ENCODE measurements around the gene KRT10. TPM values are rescaled to one million over a fixed set of nuclear protein-coding genes. Genes with fewer than 3 reads are reported as not detected.

Gene KRT10
- total RNA-seq, 1 experiment from 2014 or later: 49.4 TPM

GRCh38 chr17:40775945-40776344 is 46.5 kb downstream of the KRT10 start:
- Histone ChIP-seq H3K4me3 (no peak overlapping the region), H3K4me1 (replicated peaks; ENCODE audit: insufficient read depth) (no peaks in the 10 kb centered on the region), H3K27me3 (ENCODE audit: insufficient read depth, low read depth) (no peaks in the 10 kb centered on the region), H2AFZ (no peak overlapping the region), H3K9me2 (ENCODE audit: insufficient read depth) (no peaks in the 10 kb centered on the region), H3K4me2 (no peak overlapping the region), H3K36me3 (ENCODE audit: low read depth) (no peaks in the 10 kb centered on the region), H4K20me1 (ENCODE audit: insufficient read depth) (no peaks in the 10 kb centered on the region), H3F3A (ENCODE audit: insufficient read depth, low read depth) (no peaks in the 10 kb centered on the region), H3K27ac (no peak overlapping the region), H3K9me3 (ENCODE audit: insufficient read depth, low read depth) (no peaks in the 10 kb centered on the region), H3K79me2 (ENCODE audit: low read depth) (no peaks in the 10 kb centered on the region)
- intact Hi-C loops (cut with micrococcal nuclease; ENCODE audit: unreplicated experiment): loop anchor here (5.0 kb wide), 1 partner anchor 139 kb away; no protein-coding TSS in a partner anchor
- DNase-seq: no peak
- CTCF ChIA-PET: no interaction called here
- POLR2A ChIA-PET (ENCODE audit: unreplicated experiment): no interaction called here
- TF ChIP-seq EZH2 (IDR thresholded peaks at IDR 0.05; ENCODE audit: low read depth) (no peak), CTCF (conservative IDR thresholded peaks at IDR 0.05) (no peak)
- no TSS peak for BruUV-seq (replicated peaks)

GRCh38 chr17:40772101-40772500 is 50.3 kb downstream of the KRT10 start, which contains the start of gene KRT26:
TSS of gene KRT26 (minus strand) at chr17:40772201. CDS start at chr17:40772113, 88 bp downstream.
- intact Hi-C loops (cut with micrococcal nuclease; ENCODE audit: unreplicated experiment): no loop called here

More at GRCh38 chr17:40772101-40772500, 50.3 kb downstream of the KRT10 start, which contains the start of gene KRT26:
- no peak for DNase-seq
- no peaks in the 10 kb centered on the region for H3K27me3 ChIP-seq (ENCODE audit: insufficient read depth, low read depth)
- H2AFZ ChIP-seq: no peak within 1 kb of the TSS
- no TSS peak for BruUV-seq (replicated peaks)
- H3K27ac ChIP-seq: no peak within 1 kb of the TSS
- no peaks in the 10 kb centered on the region for H3K9me3 ChIP-seq (ENCODE audit: insufficient read depth, low read depth)
- ChIA-PET POLR2A (ENCODE audit: unreplicated experiment) (no interaction called here), CTCF (interaction anchor here (0.7 kb wide), 1 partner anchor 152 kb away, joined by 11 read pairs; no protein-coding TSS in a partner anchor)
- no peaks in the 10 kb centered on the region for H3K79me2 ChIP-seq (ENCODE audit: low read depth)
- H3K9me2 ChIP-seq (ENCODE audit: insufficient read depth): no peaks in the 10 kb centered on the region
- no peaks in the 10 kb centered on the region for H3K4me1 ChIP-seq (replicated peaks; ENCODE audit: insufficient read depth)
- no peak within 1 kb of the TSS for H3K4me3 ChIP-seq
- H3K36me3 ChIP-seq (ENCODE audit: low read depth): no peaks in the 10 kb centered on the region
- H3F3A ChIP-seq (ENCODE audit: insufficient read depth, low read depth): no peaks in the 10 kb centered on the region
- TF ChIP-seq EZH2 (IDR thresholded peaks at IDR 0.05; ENCODE audit: low read depth) (no peak), CTCF (conservative IDR thresholded peaks at IDR 0.05) (no peak)
- H3K4me2 ChIP-seq: no peak within 1 kb of the TSS
- no peaks in the 10 kb centered on the region for H4K20me1 ChIP-seq (ENCODE audit: insufficient read depth)

Other genes with a start within 250 kb of the KRT10 start
- 75.0 and 90.8 TPM in 2 replicates for gene SMARCE1, start 174.8 kb downstream of the KRT10 start, total RNA-seq (2021)
- not detected in 2 replicates for gene KRT222, start 157.4 kb downstream of the KRT10 start, total RNA-seq (2021)
- gene KRT24, start 118.9 kb downstream of the KRT10 start, total RNA-seq (2021): not detected in 2 replicates
- gene KRT25, start 67.3 kb downstream of the KRT10 start, total RNA-seq (2021): not detected in 2 replicates
- not detected in 2 replicates for gene KRT26, start 50.4 kb downstream of the KRT10 start, total RNA-seq (2021)
- gene KRT27, start 40.1 kb downstream of the KRT10 start, total RNA-seq (2021): not detected in 2 replicates
- not detected in 2 replicates for gene KRT28, start 22.7 kb downstream of the KRT10 start, total RNA-seq (2021)
- gene KRT12, start 44.6 kb upstream of the KRT10 start, total RNA-seq (2021): not detected in 2 replicates
- not detected in 2 replicates for gene KRT20, start 62.6 kb upstream of the KRT10 start, total RNA-seq (2021)
- not detected in 2 replicates for gene KRT23, start 115.0 kb upstream of the KRT10 start, total RNA-seq (2021)
- gene KRT39, start 144.3 kb upstream of the KRT10 start, total RNA-seq (2021): not detected in 2 replicates
- not detected in 2 replicates for gene KRT40, start 161.7 kb upstream of the KRT10 start, total RNA-seq (2021)
- gene KRTAP3-3, start 171.6 kb upstream of the KRT10 start, total RNA-seq (2021): not detected in 2 replicates
- gene KRTAP3-2, start 177.3 kb upstream of the KRT10 start, total RNA-seq (2021): not detected in 2 replicates
- gene KRTAP3-1, start 186.5 kb upstream of the KRT10 start, total RNA-seq (2021): not detected in 2 replicates
- gene KRTAP1-5, start 204.6 kb upstream of the KRT10 start, total RNA-seq (2021): not detected in 2 replicates
- gene KRTAP1-4, start 207.6 kb upstream of the KRT10 start, total RNA-seq (2021): not detected in 2 replicates
- gene KRTAP1-3, start 212.3 kb upstream of the KRT10 start, total RNA-seq (2021): not detected in 2 replicates
- not detected in 2 replicates for gene KRTAP1-1, start 218.8 kb upstream of the KRT10 start, total RNA-seq (2021)
- gene KRTAP2-1, start 224.7 kb upstream of the KRT10 start, total RNA-seq (2021): not detected in 2 replicates
- not detected in 2 replicates for gene KRTAP2-2, start 232.6 kb upstream of the KRT10 start, total RNA-seq (2021)
- gene KRTAP2-3, start 237.5 kb upstream of the KRT10 start, total RNA-seq (2021): 0.57 TPM in 1 of 2 replicates, not detected in the other
- gene KRTAP2-4, start 243.3 kb upstream of the KRT10 start, total RNA-seq (2021): not detected in 2 replicates

All from PC-9 (cell line).